Spinal cord (tissue), 10 donors: ENCODE results near the gene SLC22A25. TPM values are rescaled to one million over a fixed set of nuclear protein-coding genes. Genes with fewer than 3 reads are reported as not detected.
"Not testable (repeated sequence)": the region's sequence is repeated elsewhere in the genome, so short reads cannot be mapped to it uniquely, and the experiment has no call there.

ENCODE experiments used
- DNase-seq, 6 donors: peaks; one replicate each; pipeline versions ENCODE4 v3.0.0 to v3.0.0-alpha.2; 2013 to 2015; ENCODE audit warnings: low spot score in 6 of 6, low read depth in 4 of 6
- H3K27ac ChIP-seq: one replicate; pipeline ENCODE4 v1.5.1; 2013; ENCODE audit warnings: low read depth, low read length, control low read depth
- H3K27me3 ChIP-seq: one replicate; pipeline ENCODE4 v1.6.1; 2013; ENCODE audit warnings: low read length; ENCODE audit not compliant: control insufficient read depth, insufficient read depth
- H3K36me3 ChIP-seq: one replicate; pipeline ENCODE4 v1.6.1; 2013; ENCODE audit warnings: low read length; ENCODE audit not compliant: control insufficient read depth, insufficient read depth
- H3K4me1 ChIP-seq: one replicate; pipeline ENCODE4 v1.6.1; 2013; ENCODE audit warnings: low read length; ENCODE audit not compliant: control insufficient read depth, insufficient read depth
- H3K4me3 ChIP-seq: one replicate; pipeline ENCODE4 v1.5.1; 2013; ENCODE audit warnings: low read depth, low read length, control low read depth
- H3K9me3 ChIP-seq: one replicate; pipeline ENCODE4 v1.6.1; 2013; ENCODE audit warnings: low read length; ENCODE audit not compliant: control insufficient read depth, insufficient read depth
- WGBS: methylation state at CpG from one replicate; pipeline ENCODE4 v1.1.5; 2013; ENCODE audit warnings: missing lambda C conversion rate; ENCODE audit not compliant: insufficient coverage; 5-methylcytosine and 5-hydroxymethylcytosine counted together
- polyA plus RNA-seq, 2 donors: library from polyadenylated mRNA; unstranded; fragments of 120-200 nt; gene quantifications; one replicate each; pipeline ENCODE4 v1.2.1, GENCODE V29; 2013; ENCODE audit not compliant: insufficient read length in 2 of 2
- total RNA-seq, 2 donors: library from RNA; depleted of rRNA in 1 of 2; stranded (reverse); fragments of 120-200 nt in 1 of 2; fragments of >200 nt in 1 of 2; gene quantifications; one replicate each; pipeline versions ENCODE4 v1.2.3 to v1.2.4, GENCODE V29; 2013 to 2014
- donor health status: healthy.

The SLC22A25 gene
- total and polyA plus RNA-seq, 4 donors: 0.12 TPM; not detected in 3

- no peak overlapping the region for H3K27ac ChIP-seq
Observed at GRCh38 chr11:63237413-63237812, 6.0 kb downstream of the SLC22A25 start.

GRCh38 chr11:63235471-63236461 is 7.6 kb downstream of the SLC22A25 start:
- H3K9me3 ChIP-seq, H3K27ac ChIP-seq, DNase-seq, H3K27me3 ChIP-seq, H3K36me3 ChIP-seq, H3K4me3 ChIP-seq, H3K4me1 ChIP-seq: not testable (repeated sequence)
- WGBS: 81% methylated on average over 2 of the region's 8 CpGs

More at GRCh38 chr11:63237413-63237812, 6.0 kb downstream of the SLC22A25 start:
- Histone ChIP-seq H3K9me3 (no peaks in the 10 kb centered on the region), H3K36me3 (no peaks in the 10 kb centered on the region), H3K4me1 (no peaks in the 10 kb centered on the region), H3K27me3 (no peaks in the 10 kb centered on the region), H3K4me3 (no peak overlapping the region)
- no peak for DNase-seq

GRCh38 chr11:63229815-63230214 is 13.6 kb downstream of the SLC22A25 start:
- Histone ChIP-seq H3K27me3 (no peaks in the 10 kb centered on the region), H3K36me3 (no peaks in the 10 kb centered on the region), H3K4me1 (no peaks in the 10 kb centered on the region), H3K4me3 (no peak overlapping the region), H3K27ac (no peak overlapping the region), H3K9me3 (no peaks in the 10 kb centered on the region)
- no CpG with 5 or more reads among the region's 1 CpG for WGBS
- no peak for DNase-seq

GRCh38 chr11:63227521-63228107 is 15.8 kb downstream of the SLC22A25 start:
- no peak for DNase-seq
- H3K4me1 ChIP-seq: no peaks in the 10 kb centered on the region
- H3K36me3 ChIP-seq: no peaks in the 10 kb centered on the region
- H3K4me3 ChIP-seq: no peak overlapping the region
- H3K9me3 ChIP-seq: no peaks in the 10 kb centered on the region
- H3K27ac ChIP-seq: no peak overlapping the region
- 62% methylated on average over 2 of the region's 2 CpGs for WGBS
- no peaks in the 10 kb centered on the region for H3K27me3 ChIP-seq

- H3K4me3 ChIP-seq: no peak overlapping the region
- H3K4me1 ChIP-seq: no peaks in the 10 kb centered on the region
- H3K27ac ChIP-seq: no peak overlapping the region
- DNase-seq: no peak
- H3K27me3 ChIP-seq: no peaks in the 10 kb centered on the region
- H3K9me3 ChIP-seq: no peaks in the 10 kb centered on the region
- no peaks in the 10 kb centered on the region for H3K36me3 ChIP-seq
- WGBS: 86% methylated on average over 1 of the region's 1 CpG
Observed at GRCh38 chr11:63226488-63227114, 16.8 kb downstream of the SLC22A25 start.

- no peak overlapping the region for H3K4me3 ChIP-seq
- H3K36me3 ChIP-seq: no peaks in the 10 kb centered on the region
- no peaks in the 10 kb centered on the region for H3K9me3 ChIP-seq
- no peaks in the 10 kb centered on the region for H3K4me1 ChIP-seq
- H3K27ac ChIP-seq: no peak overlapping the region
- DNase-seq: no peak
- no peaks in the 10 kb centered on the region for H3K27me3 ChIP-seq
- 74% methylated on average over 3 of the region's 4 CpGs for WGBS
Observed at GRCh38 chr11:63214093-63214492, 29.3 kb downstream of the SLC22A25 start.

- WGBS: no CpG with 5 or more reads among the region's 2 CpGs
Observed at GRCh38 chr11:63212742-63213141, 30.7 kb downstream of the SLC22A25 start.

GRCh38 chr11:63210111-63210510 is 33.3 kb downstream of the SLC22A25 start:
- H3K27ac ChIP-seq: no peak overlapping the region
- no peaks in the 10 kb centered on the region for H3K4me1 ChIP-seq
- no peak for DNase-seq
- no peaks in the 10 kb centered on the region for H3K27me3 ChIP-seq
- WGBS: 52% methylated on average over 2 of the region's 3 CpGs
- no peak overlapping the region for H3K4me3 ChIP-seq
- peaks cover 2% of the 10 kb centered on the region for H3K9me3 ChIP-seq
- no peaks in the 10 kb centered on the region for H3K36me3 ChIP-seq

More at GRCh38 chr11:63212742-63213141, 30.7 kb downstream of the SLC22A25 start:
- no peaks in the 10 kb centered on the region for H3K4me1 ChIP-seq
- no peak overlapping the region for H3K27ac ChIP-seq
- peak in 2 of 6 donors; percentile 9 to 15 for DNase-seq
- H3K36me3 ChIP-seq: no peaks in the 10 kb centered on the region
- no peaks in the 10 kb centered on the region for H3K27me3 ChIP-seq
- no peak overlapping the region for H3K4me3 ChIP-seq
- no peaks in the 10 kb centered on the region for H3K9me3 ChIP-seq
